Effector CD4-positive, alpha-beta T cell (primary cell): ENCODE measurements around the gene BIN2.
"Not testable (repeated sequence)": the region's sequence is repeated elsewhere in the genome, so short reads cannot be mapped to it uniquely, and the experiment has no call there.

ENCODE experiments used
- DNase-seq: peaks from one replicate; pipeline ENCODE4 v3.0.0-alpha.2; 2020

The BIN2 gene

GRCh38 chr12:51345681-51346080 is 21.7 kb upstream of the BIN2 start:
- DNase-seq, result no peak

- no peak for DNase-seq
Observed at GRCh38 chr12:51343201-51343600, 19.2 kb upstream of the BIN2 start.

DNA sequence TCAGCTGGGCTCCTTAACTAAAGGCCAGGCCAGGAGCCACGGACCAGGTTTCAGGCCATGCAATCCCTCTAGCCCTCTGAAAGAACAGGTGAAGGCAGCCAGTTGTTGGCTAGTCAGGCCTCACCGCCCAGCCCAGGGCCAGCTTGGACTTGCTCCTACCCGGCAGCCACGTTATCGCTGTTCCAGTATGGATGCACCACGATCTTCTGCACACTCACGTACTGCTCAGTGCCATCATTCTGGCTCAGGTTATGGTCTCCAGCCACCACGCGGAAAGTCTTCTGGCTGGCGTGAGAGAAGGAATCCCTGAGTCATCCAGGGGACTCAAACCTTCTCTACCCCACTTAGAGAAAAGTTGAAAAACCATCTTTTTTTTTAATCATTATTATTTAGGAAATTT is 18.4 kb upstream of the BIN2 start:
- DNase-seq, result no peak

DNA sequence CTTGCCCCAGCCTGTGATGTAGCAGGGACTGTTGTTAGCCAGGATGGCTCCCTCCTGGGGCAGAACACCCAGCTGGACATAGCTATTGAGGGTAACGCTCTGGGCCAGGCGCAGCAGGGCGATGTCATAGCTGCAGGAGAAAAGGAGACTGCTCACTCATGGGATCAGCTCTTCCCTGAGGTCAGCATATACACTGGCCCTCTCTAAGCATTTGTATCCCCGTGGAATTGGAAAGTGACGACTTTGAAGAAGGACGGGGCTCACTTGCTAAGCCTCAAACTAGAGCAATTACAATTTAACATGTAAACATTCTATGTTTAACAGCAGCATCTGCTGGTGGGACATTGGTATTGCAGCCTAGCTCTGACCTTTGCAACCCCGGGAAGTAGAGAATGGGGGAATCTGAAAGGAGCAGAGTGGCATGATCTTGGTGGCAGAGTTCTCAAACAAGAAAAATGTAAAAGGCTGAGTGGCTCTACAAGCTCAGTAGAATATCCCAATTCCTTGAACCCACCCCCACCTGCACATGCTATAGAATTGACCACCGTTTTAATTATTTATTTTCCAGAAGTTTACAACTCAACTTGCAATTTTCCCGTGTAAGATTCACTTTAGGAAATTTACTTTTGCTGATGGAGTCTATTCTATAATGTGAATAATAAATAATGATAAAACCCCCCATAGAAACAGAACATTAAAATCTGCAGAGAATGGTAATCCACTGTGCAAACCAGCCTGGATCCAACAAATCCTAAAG is 17.5 kb upstream of the BIN2 start:
- peak; percentile 64 for DNase-seq

- DNase-seq, result no peak
Observed at GRCh38 chr12:51339750-51340149, 15.8 kb upstream of the BIN2 start.

DNA sequence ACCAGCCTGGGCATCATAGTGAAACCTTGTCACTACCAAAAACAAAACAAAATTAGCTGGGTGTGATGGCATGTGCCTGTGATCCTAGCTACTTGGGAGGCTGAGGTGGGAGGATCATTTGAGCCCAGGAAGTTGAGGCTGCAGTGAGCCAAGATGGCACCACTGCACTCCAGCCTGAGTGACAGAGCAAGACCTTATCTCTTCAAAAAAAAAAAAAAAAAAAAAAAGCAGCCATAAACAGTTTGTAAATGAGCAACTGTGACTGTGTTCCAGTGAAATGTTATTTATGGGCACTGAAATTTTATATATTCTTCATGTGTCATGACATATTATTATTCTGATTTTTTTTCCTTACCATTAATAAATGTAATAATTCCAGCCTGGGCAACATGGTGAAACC is 13.4 kb upstream of the BIN2 start:
- not testable (repeated sequence) for DNase-seq

GRCh38 chr12:51335931-51336330 is 12.0 kb upstream of the BIN2 start:
- DNase-seq, result no peak

DNA sequence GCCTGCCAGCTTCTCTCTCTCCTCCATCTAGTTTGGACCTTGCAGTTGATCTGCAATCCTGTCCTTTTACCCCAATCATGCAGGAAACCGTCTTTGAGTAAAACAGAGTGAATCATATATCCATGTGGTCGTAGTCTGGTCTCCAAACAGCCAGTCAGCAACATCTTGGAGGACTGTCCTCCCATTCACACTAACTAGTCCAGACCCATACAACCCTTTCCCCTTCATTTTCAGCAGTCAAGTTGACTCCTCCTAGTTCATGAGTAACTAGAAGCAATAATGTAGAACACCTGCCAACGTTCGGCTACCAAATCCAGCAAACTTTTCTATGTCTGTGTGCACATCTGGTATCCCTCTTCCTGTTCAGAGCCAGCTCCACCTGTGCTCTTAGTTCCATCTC is 10.8 kb upstream of the BIN2 start:
- DNase-seq, result no peak

DNA sequence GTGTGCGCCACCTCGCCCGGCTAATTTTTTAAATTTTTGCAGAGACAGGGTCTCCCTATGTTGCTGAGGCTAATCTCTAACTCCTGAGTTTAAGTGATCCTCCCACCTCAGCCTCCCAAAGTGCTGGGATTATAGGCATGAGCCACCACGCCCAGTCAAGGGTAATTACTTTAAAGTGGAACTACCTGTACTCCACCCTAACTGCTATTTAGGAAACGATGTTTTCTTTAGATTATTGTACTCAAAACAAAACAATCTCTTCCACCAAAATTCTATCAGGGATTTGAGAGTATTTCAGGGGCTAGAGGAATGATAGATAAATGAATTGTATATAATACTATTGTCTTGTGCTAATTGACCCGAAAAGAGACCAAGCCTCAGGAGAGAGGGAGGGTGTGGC is 9.6 kb upstream of the BIN2 start:
- DNase-seq, result no peak

GRCh38 chr12:51330186-51330585 is 6.2 kb upstream of the BIN2 start:
- no peak for DNase-seq

- DNase-seq, result no peak
Observed at GRCh38 chr12:51329742-51330141, 5.8 kb upstream of the BIN2 start.

DNA sequence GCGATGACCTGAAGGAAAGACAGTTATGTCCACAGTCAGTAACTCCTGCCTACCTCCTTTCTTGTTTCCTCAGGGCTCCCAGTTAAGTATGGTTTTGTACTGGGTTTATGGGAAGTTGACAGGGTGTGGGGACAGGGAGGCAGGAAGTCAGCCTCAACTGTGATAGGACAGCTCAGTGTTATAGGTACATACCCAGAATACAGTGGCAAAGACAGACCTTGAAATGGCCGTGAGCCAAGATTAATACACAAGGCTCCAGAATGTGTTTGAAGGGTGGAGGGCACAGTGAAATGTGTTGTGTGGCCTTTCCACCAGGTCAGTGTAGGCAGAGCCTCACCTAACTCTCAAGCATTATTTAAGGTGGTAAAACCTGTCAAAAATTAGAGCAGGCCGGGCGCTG is 4.6 kb upstream of the BIN2 start:
- no peak for DNase-seq

- DNase-seq, result no peak
Observed at GRCh38 chr12:51326698-51327439, 2.9 kb upstream of the BIN2 start.

DNA sequence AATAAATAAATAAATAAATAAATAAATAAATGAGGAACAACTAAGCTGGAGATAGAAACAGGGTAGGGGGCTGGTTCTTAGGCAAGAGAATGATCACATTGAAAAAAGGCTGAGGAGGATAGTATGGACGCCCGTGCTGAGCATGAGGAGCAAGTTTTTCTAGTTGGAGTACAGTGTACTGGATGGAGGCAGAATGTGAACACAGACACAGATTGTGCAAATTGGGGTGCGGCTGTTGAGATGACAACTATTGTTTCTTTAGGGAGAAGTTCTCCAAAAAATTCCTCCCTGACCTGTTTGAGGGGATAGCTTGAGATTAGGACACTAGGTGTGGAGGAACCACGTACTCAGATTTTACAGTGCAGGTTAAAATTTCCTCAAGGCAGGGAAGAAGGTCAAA is 979 bp upstream of the BIN2 start:
- no peak for DNase-seq

- DNase-seq, result peak; percentile 55
Observed at GRCh38 chr12:51323317-51323960, 535 bp downstream of the BIN2 start.

GRCh38 chr12:51322452-51322851 is 1.5 kb downstream of the BIN2 start:
- no peak for DNase-seq

GRCh38 chr12:51321882-51322281 is 2.1 kb downstream of the BIN2 start:
- DNase-seq, result no peak

DNA sequence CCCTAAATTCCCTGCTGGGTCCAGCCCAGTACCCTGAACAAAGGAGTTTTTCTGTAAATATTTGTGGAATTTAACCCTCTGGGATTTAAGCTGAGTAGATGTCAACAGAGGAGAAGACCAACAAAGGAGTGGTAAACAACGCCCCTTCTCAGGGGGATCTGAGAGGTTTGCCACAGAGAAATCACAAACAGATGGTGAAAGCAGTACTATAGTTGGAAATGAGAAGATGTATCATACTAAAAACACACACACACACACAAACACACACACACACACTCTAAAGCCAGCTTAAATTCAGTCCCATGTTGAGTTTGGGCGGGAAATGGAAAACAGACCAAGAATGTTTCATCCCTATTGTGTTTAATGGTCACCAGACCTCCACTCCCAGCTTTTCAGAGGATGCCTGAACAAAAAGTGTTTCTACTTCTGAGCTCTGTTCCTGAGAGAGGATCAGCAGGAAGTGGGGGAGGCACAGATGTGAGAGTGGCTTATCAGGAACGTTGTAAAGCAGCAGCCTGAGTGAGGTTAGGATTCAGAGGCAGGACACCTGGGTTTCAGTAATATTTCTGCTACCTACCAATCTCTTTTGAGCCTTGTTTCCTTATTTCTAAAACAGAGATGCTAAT is 3.2 kb downstream of the BIN2 start:
- DNase-seq, result no peak

DNA sequence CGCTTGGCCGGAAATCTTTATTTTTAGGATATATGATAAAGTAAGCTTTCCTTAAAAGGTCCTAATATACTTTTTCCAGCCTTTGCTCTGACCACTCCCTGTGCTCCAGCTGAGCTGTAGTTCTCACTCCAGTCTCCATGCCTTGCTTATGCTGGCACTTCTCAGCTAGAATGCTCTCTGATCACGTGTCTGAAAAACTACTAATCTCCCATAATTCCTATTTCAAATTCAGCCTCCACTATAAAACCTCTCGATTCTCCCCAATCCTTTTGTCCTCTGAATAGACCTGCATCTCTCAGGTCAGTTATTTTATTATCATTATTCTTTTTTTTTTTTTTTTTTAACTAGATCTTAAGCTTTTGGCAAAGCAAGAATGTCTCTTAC is 3.7 kb downstream of the BIN2 start:
- DNase-seq, result no peak

DNA sequence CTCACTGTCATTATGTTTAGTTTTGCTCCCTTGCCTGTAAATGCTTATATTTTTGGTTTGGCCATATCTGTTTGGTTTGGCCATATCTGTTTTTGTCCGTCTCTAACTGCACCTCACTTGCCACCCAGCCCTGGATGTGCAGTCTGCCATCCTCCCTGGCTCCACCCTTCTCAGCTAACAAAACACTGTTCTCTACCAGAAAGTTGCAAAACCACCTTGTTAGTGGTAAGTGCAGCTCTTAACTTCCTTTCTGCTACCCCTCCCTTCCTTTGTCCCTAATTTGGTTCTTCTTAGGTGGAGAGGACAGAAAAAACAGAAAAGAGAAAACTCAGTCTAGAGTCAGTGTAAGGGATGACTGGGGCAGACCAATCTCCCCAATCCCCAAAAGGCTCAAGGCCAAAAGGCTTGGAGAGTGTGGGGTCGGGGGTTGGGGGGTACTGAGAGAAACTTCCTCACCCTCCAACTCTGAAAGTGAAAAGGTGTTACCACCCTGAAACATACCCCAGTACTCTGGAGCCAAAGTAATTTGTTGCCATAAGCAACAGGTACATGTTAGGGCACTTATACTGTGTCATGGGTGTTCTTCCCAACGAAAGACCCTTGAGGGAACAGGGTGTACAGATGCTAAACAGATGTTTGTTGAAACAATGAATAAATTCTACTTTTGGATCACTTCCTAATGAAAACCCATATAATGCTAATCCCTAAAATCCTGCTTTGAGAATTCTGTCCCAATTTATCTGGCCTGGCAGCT is 5.0 kb downstream of the BIN2 start:
- peak; percentile 29 for DNase-seq

GRCh38 chr12:51318057-51318806 is 5.7 kb downstream of the BIN2 start:
- DNase-seq, result not testable (repeated sequence)

DNA sequence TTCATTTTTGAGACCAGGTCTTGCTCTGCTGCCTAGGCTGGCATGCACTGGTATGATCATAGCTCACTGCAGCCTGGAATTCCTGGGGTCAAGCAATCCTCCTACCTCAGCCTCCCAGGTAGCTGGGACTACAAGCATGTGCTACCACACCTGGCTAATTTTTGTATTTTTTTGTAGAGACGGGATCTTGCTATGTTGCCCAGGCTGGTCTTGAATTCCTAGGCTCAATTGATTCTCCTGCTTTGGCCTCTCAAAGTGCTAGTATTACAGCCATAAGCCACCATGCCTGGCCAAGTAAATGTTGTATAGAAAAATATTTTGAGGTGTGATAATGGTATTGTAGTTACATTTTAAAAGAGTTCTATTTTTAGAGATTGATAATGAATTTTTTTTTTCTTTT is 12.6 kb downstream of the BIN2 start:
- no peak for DNase-seq
